HCT116 (cell line): ENCODE measurements around the gene DMPK. TPM values are rescaled to one million over a fixed set of nuclear protein-coding genes. Genes with fewer than 3 reads are reported as not detected.

Source experiments
- ATAC-seq: fragments of 200-7000 bp; cut with Tn5 transposase; 2 replicates; pipeline ENCODE4 v1.9.1; 2020; ENCODE audit warnings: mild to moderate bottlenecking, moderate library complexity
- BruUV-seq: library from RNA; stranded (reverse); fragments of 400-500 nt; replicated peaks from 2 replicates; lab custom pipeline; 2021; lab: Mats Ljungman, UMichigan
- CTCF ChIA-PET: fragments of 300-600 bp; sonication (Branson Sonifier 250); formaldehyde crosslinking; loops from one replicate; lab custom pipeline; 2021; ENCODE audit warnings: antibody characterized with exemption; lab: Charles Lee
- POLR2A ChIA-PET: fragments of 300-600, 350-600 bp; sonication (Branson Sonifier 250); formaldehyde crosslinking; loops from one replicate; lab custom pipeline; 2021; ENCODE audit warnings: antibody characterized with exemption; lab: Charles Lee
- RAD21 ChIA-PET, 2 experiments: fragments of 300-600 bp; sonication (Branson Sonifier 250); formaldehyde crosslinking; loops; one replicate each; lab custom pipeline; 2023; ENCODE audit warnings: low total read pairs in 2 of 2; ENCODE audit not compliant: uncharacterized antibody in 2 of 2, unreplicated experiment in 2 of 2, low non-redundant PET in 1 of 2; lab: Charles Lee
- DNase-seq: peaks from one replicate; pipeline ENCODE4 v3.0.0-alpha.2; 2010; ENCODE audit warnings: low read depth, low spot score
- H2AFZ ChIP-seq: fragments of 200-600 bp; shearing (Covaris generic), sonication (generic); 2 replicates; pipeline ENCODE4 v1.6.1; 2017; ENCODE audit warnings: low read depth, mixed run types, mixed read lengths, antibody characterized with exemption, low read length; ENCODE audit not compliant: poor library complexity, severe bottlenecking
- H3K27ac ChIP-seq: 2 replicates; pipeline ENCODE4 v1.5.1; 2012; ENCODE audit warnings: low read depth, low read length
- H3K27me3 ChIP-seq: fragments of 200-600 bp; sonication (generic); 2 replicates; pipeline ENCODE4 v1.6.1; 2016; ENCODE audit warnings: mixed run types, low read length, mixed read lengths; ENCODE audit not compliant: insufficient read depth
- H3K36me3 ChIP-seq, 2 experiments: fragments of 200-500 bp in 1 of 2; fragments of 200-600 bp in 1 of 2; sonication (Bioruptor generic) in 1 of 2; sonication (generic) in 1 of 2; 2 replicates each; pipeline versions ENCODE4 v1.5.1 to v1.6.1; 2014 to 2016; ENCODE audit warnings: low read length in 2 of 2, inconsistent platforms in 1 of 2, mixed read lengths in 1 of 2, mixed run types in 1 of 2; ENCODE audit not compliant: insufficient read depth in 2 of 2, control insufficient read depth in 1 of 2
- H3K4me1 ChIP-seq, 2 experiments: fragments of 200-600 bp in 1 of 2; sonication (generic) in 1 of 2; 2 replicates each; pipeline versions ENCODE4 v1.5.1 to v1.6.1; 2012 to 2017; ENCODE audit warnings: low read length in 2 of 2, inconsistent platforms in 1 of 2, mild to moderate bottlenecking in 1 of 2, mixed read lengths in 1 of 2, mixed run types in 1 of 2, moderate library complexity in 1 of 2; ENCODE audit not compliant: insufficient read depth in 2 of 2, control insufficient read depth in 1 of 2
- H3K4me2 ChIP-seq: fragments of 200-600 bp; sonication (generic); 2 replicates; pipeline ENCODE4 v1.6.1; 2017; ENCODE audit warnings: mixed run types, low read length, mixed read lengths
- H3K4me3 ChIP-seq, 2 experiments: fragments of 200-600 bp in 1 of 2; sonication (generic) in 1 of 2; replicated peaks in 1 of 2; 2 replicates each; pipeline ENCODE4 v1.5.1; 2011 to 2016; ENCODE audit warnings: low read length in 2 of 2, control low read depth in 1 of 2, low read depth in 1 of 2, mild to moderate bottlenecking in 1 of 2, mixed read lengths in 1 of 2, mixed run types in 1 of 2
- H3K79me2 ChIP-seq: fragments of 200-600 bp; sonication (generic); 2 replicates; pipeline ENCODE4 v1.6.1; 2017; ENCODE audit warnings: mild to moderate bottlenecking, mixed run types, low read length, moderate library complexity, mixed read lengths; ENCODE audit not compliant: insufficient read depth
- H3K9ac ChIP-seq: fragments of 200-600 bp; sonication (generic); 2 replicates; pipeline ENCODE4 v1.6.1; 2016; ENCODE audit warnings: low read length, mixed read lengths
- H3K9me2 ChIP-seq: fragments of 200-600 bp; sonication (generic), shearing (Covaris generic); 2 replicates; pipeline ENCODE4 v1.6.1; 2017; ENCODE audit warnings: mixed run types, mild to moderate bottlenecking, moderate library complexity; ENCODE audit not compliant: insufficient read depth
- H3K9me3 ChIP-seq, 2 experiments: fragments of 200-500 bp in 1 of 2; fragments of 200-600 bp in 1 of 2; sonication (Bioruptor generic) in 1 of 2; sonication (generic) in 1 of 2; 2 replicates each; pipeline ENCODE4 v1.6.1; 2014 to 2017; ENCODE audit warnings: low read length in 2 of 2, mixed read lengths in 2 of 2, inconsistent platforms in 1 of 2, low read depth in 1 of 2, mild to moderate bottlenecking in 1 of 2, mixed run types in 1 of 2, moderate library complexity in 1 of 2; ENCODE audit not compliant: control insufficient read depth in 1 of 2, insufficient read depth in 1 of 2
- H4K20me1 ChIP-seq: fragments of 200-600 bp; sonication (generic), shearing (Covaris generic); 2 replicates; pipeline ENCODE4 v1.6.1; 2017; ENCODE audit warnings: mixed run types, mild to moderate bottlenecking, moderate library complexity; ENCODE audit not compliant: insufficient read depth
- CBX3 ChIP-seq: IDR thresholded peaks from 2 replicates; pipeline ENCODE4 v1.6.1; 2012; ENCODE audit warnings: low read depth
- EGR1 ChIP-seq: IDR thresholded peaks from 2 replicates; pipeline ENCODE4 v1.6.1; 2012; ENCODE audit warnings: low read depth
- EZH2 ChIP-seq: fragments of 200-600 bp; sonication (generic); IDR thresholded peaks from 2 replicates; pipeline ENCODE4 v1.6.1; 2017; ENCODE audit warnings: antibody characterized with exemption, mixed run types
- EZH2phosphoT487 ChIP-seq: fragments of 200-600 bp; IDR thresholded peaks from 2 replicates; pipeline ENCODE4 v1.6.1; 2018; ENCODE audit warnings: antibody characterized with exemption, borderline replicate concordance
- JUND ChIP-seq: IDR thresholded peaks from 2 replicates; pipeline ENCODE4 v1.6.1; 2012
- POLR2A ChIP-seq: IDR thresholded peaks from 2 replicates; pipeline ENCODE4 v1.7.0; 2011; ENCODE audit warnings: borderline replicate concordance; ENCODE audit not compliant: insufficient read depth, insufficient read length; ENCODE audit errors: extremely low read depth
- REST ChIP-seq: IDR thresholded peaks from 2 replicates; pipeline ENCODE4 v1.6.1; 2012; ENCODE audit warnings: low read depth
- SP1 ChIP-seq: IDR thresholded peaks from 2 replicates; pipeline ENCODE4 v1.6.1; 2012; ENCODE audit warnings: low read depth
- SRF ChIP-seq: IDR thresholded peaks from 2 replicates; pipeline ENCODE4 v1.6.1; 2012; ENCODE audit warnings: low read depth
- YY1 ChIP-seq: IDR thresholded peaks from 2 replicates; pipeline ENCODE4 v1.6.1; 2011; ENCODE audit warnings: low read length, low read depth, moderate library complexity, mild to moderate bottlenecking; ENCODE audit not compliant: insufficient replicate concordance; ENCODE audit errors: extremely low read depth
- ZBTB33 ChIP-seq: IDR thresholded peaks from 2 replicates; pipeline ENCODE4 v1.6.1; 2011; ENCODE audit warnings: mild to moderate bottlenecking, low read length, moderate library complexity; ENCODE audit not compliant: insufficient replicate concordance; ENCODE audit errors: extremely low read depth
- intact Hi-C: fragments of 100-400 bp; cut with micrococcal nuclease; formaldehyde crosslinking; loops from 2 replicates; pipeline ENCODE4 v1.10.0; 2022
- total RNA-seq: library from RNA; stranded (reverse); gene quantifications from one replicate; pipeline ENCODE4 v1.2.1, GENCODE V29; 2021; ENCODE audit not compliant: unreplicated experiment

DMPK gene
- total RNA-seq, 1 experiment from 2014 or later: 52.5 TPM

GRCh38 chr19:45805719-45806118 is 23.4 kb upstream of the DMPK start:
- Histone ChIP-seq H2AFZ (no peak overlapping the region), H3K27me3 (no peaks in the 10 kb centered on the region), H3K4me3 (no peak overlapping the region), H4K20me1 (no peaks in the 10 kb centered on the region), H3K9ac (no peak overlapping the region), H3K4me1 (peaks cover 4 to 16% of the 10 kb centered on the region in 2 experiments; a peak in 3 of 4 replicates), H3K4me2 (no peak overlapping the region), H3K27ac (no peak overlapping the region), H3K36me3 (no peaks in the 10 kb centered on the region), H3K9me3 (no peaks in the 10 kb centered on the region), H3K79me2 (no peaks in the 10 kb centered on the region), H3K9me2 (no peaks in the 10 kb centered on the region)
- ChIA-PET RAD21 (no interaction called here), POLR2A (interaction anchor here (0.7 kb wide), 1 partner anchor 47 kb away, joined by 3 read pairs; no protein-coding TSS in a partner anchor), CTCF (interaction anchor here (4.2 kb wide), 1 partner anchor 11 kb away, joined by 21 read pairs; no protein-coding TSS in a partner anchor)
- no TSS peak for BruUV-seq
- intact Hi-C loops: no loop called here
- ATAC-seq (no peak), DNase-seq (no peak)
- TF ChIP-seq EGR1: no peak
- TF ChIP-seq ZBTB33: no peak
- no peak for TF ChIP-seq CBX3
- TF ChIP-seq SRF: no peak
- TF ChIP-seq YY1: no peak
- TF ChIP-seq JUND: no peak
- no peak for TF ChIP-seq EZH2
- no peak for TF ChIP-seq POLR2A
- no peak for TF ChIP-seq REST
- no peak for TF ChIP-seq EZH2phosphoT487
- TF ChIP-seq SP1: no peak
